Stimulated activated naive B cell treated with anti-CD40 and anti-IgM and Interleukin-4, amounts not matched to agents 10 μg/mL and 1 μg/mL and 100 μg/mL, for 72 hours (primary cell): Measurements from ENCODE around the gene ANGPT4.
A peak's percentile ranks its signal among the peaks of the same experiment; 100 is the strongest.
"Not testable (repeated sequence)": the region's sequence is repeated elsewhere in the genome, so short reads cannot be mapped to it uniquely, and the experiment has no call there.

ENCODE experiments used
- ATAC-seq, 2 donors: fragments of 150-1000 bp; cut with Tn5 transposase; replicated peaks; 2 replicates each; pipeline ENCODE4 v1.10.0; 2021; ENCODE audit warnings: moderate library complexity in 1 of 2
- DNase-seq: peaks from one replicate; pipeline ENCODE4 v3.0.0; 2021
- H3K27ac Mint-ChIP-seq: one replicate; pipeline ENCODE4 v1.8.0; 2022; ENCODE audit warnings: mild to moderate bottlenecking, mixed read lengths
- H3K27me3 Mint-ChIP-seq, 2 donors: one replicate each; pipeline ENCODE4 v1.8.0; 2022; ENCODE audit warnings: mixed read lengths in 2 of 2
- H3K36me3 Mint-ChIP-seq, 2 donors: one replicate each; pipeline ENCODE4 v1.8.0; 2022; ENCODE audit warnings: mixed read lengths in 2 of 2, mild to moderate bottlenecking in 1 of 2
- H3K4me1 Mint-ChIP-seq, 2 donors: one replicate each; pipeline ENCODE4 v1.8.0; 2022; ENCODE audit warnings: mixed read lengths in 2 of 2, mild to moderate bottlenecking in 1 of 2
- H3K4me3 Mint-ChIP-seq, 2 donors: one replicate each; pipeline ENCODE4 v1.8.0; 2022; ENCODE audit warnings: mild to moderate bottlenecking in 2 of 2, mixed read lengths in 2 of 2, moderate library complexity in 1 of 2
- H3K9me3 Mint-ChIP-seq, 2 donors: one replicate each; pipeline ENCODE4 v1.8.0; 2022; ENCODE audit warnings: mixed read lengths in 2 of 2, mild to moderate bottlenecking in 1 of 2

The ANGPT4 gene

GRCh38 chr20:906703-907270 is 9.3 kb downstream of the ANGPT4 start:
- no peaks in the 10 kb centered on the region for H3K36me3 Mint-ChIP-seq
- no peak overlapping the region for H3K27ac Mint-ChIP-seq
- no peak overlapping the region for H3K4me3 Mint-ChIP-seq
- peaks cover 13 to 17% of the 10 kb centered on the region in 2 donors for H3K4me1 Mint-ChIP-seq
- H3K9me3 Mint-ChIP-seq = no peaks in the 10 kb centered on the region
- ATAC-seq (no peak), DNase-seq (no peak)
- no peaks in the 10 kb centered on the region for H3K27me3 Mint-ChIP-seq

- H3K27ac Mint-ChIP-seq = no peak overlapping the region
- H3K36me3 Mint-ChIP-seq = no peaks in the 10 kb centered on the region
- H3K27me3 Mint-ChIP-seq = no peaks in the 10 kb centered on the region
- DNase-seq (no peak), ATAC-seq (peak in 1 of 2 donors; percentile 29)
- no peaks in the 10 kb centered on the region for H3K9me3 Mint-ChIP-seq
- no peak overlapping the region for H3K4me3 Mint-ChIP-seq
- peaks cover 13 to 17% of the 10 kb centered on the region in 2 donors for H3K4me1 Mint-ChIP-seq
Measured at GRCh38 chr20:906001-906520, 10.1 kb downstream of the ANGPT4 start.

GRCh38 chr20:905396-905961 is 10.7 kb downstream of the ANGPT4 start:
- Mint-ChIP-seq H3K9me3 (peaks cover 0 to 2% of the 10 kb centered on the region in 2 donors), H3K36me3 (no peaks in the 10 kb centered on the region), H3K4me3 (no peak overlapping the region), H3K27ac (no peak overlapping the region), H3K4me1 (peaks cover 13 to 17% of the 10 kb centered on the region in 2 donors), H3K27me3 (no peaks in the 10 kb centered on the region)
- DNase-seq (peak; percentile 8), ATAC-seq (peak; percentile 72 to 79)

GRCh38 chr20:904039-904545 is 12.0 kb downstream of the ANGPT4 start:
- Mint-ChIP-seq H3K4me1 (peaks cover 13 to 17% of the 10 kb centered on the region in 2 donors), H3K27ac (no peak overlapping the region), H3K4me3 (no peak overlapping the region), H3K27me3 (peaks cover 0 to 6% of the 10 kb centered on the region in 2 donors), H3K9me3 (peaks cover 0 to 2% of the 10 kb centered on the region in 2 donors), H3K36me3 (no peaks in the 10 kb centered on the region)
- ATAC-seq = no peak
- no peak for DNase-seq

- Mint-ChIP-seq H3K27me3 (peaks cover 35 to 41% of the 10 kb centered on the region in 2 donors), H3K4me1 (peaks cover 11 to 15% of the 10 kb centered on the region in 2 donors)
- not testable (repeated sequence) for H3K27ac Mint-ChIP-seq, DNase-seq, H3K36me3 Mint-ChIP-seq, H3K4me3 Mint-ChIP-seq, H3K9me3 Mint-ChIP-seq, ATAC-seq
Measured at GRCh38 chr20:897436-897835, 18.7 kb downstream of the ANGPT4 start.

- peaks cover 4 to 7% of the 10 kb centered on the region in 2 donors for H3K9me3 Mint-ChIP-seq
- no peak overlapping the region for H3K4me3 Mint-ChIP-seq
- peaks cover 17 to 23% of the 10 kb centered on the region in 2 donors for H3K4me1 Mint-ChIP-seq
- ATAC-seq (no peak), DNase-seq (no peak)
- no peak overlapping the region for H3K27ac Mint-ChIP-seq
- H3K27me3 Mint-ChIP-seq = peaks cover 40 to 43% of the 10 kb centered on the region in 2 donors
- peaks cover 0 to 8% of the 10 kb centered on the region in 2 donors for H3K36me3 Mint-ChIP-seq
Measured at GRCh38 chr20:896501-897025, 19.6 kb downstream of the ANGPT4 start.

GRCh38 chr20:892371-892770 is 23.8 kb downstream of the ANGPT4 start:
- peak overlapping the region in 1 of 2 donors; percentile 39 for H3K4me3 Mint-ChIP-seq
- peaks cover 42% of the 10 kb centered on the region in 2 donors for H3K27me3 Mint-ChIP-seq
- not testable (repeated sequence) for H3K36me3 Mint-ChIP-seq, H3K27ac Mint-ChIP-seq, DNase-seq, H3K9me3 Mint-ChIP-seq
- peak; percentile 40 to 58 for ATAC-seq
- H3K4me1 Mint-ChIP-seq = peaks cover 30 to 34% of the 10 kb centered on the region in 2 donors

- peaks cover 30 to 34% of the 10 kb centered on the region in 2 donors for H3K4me1 Mint-ChIP-seq
- DNase-seq = peak; percentile 65
- H3K4me3 Mint-ChIP-seq = peak overlapping the region; percentile 30 to 72
- H3K27me3 Mint-ChIP-seq = peaks cover 35 to 36% of the 10 kb centered on the region in 2 donors
- ATAC-seq = peak; percentile 88 to 91
- peaks cover 0 to 3% of the 10 kb centered on the region in 2 donors for H3K9me3 Mint-ChIP-seq
- H3K36me3 Mint-ChIP-seq = peaks cover 0 to 4% of the 10 kb centered on the region in 2 donors
- peak overlapping the region; percentile 79 for H3K27ac Mint-ChIP-seq
Measured at GRCh38 chr20:891706-892080, 24.4 kb downstream of the ANGPT4 start.

GRCh38 chr20:891058-891705 is 25.0 kb downstream of the ANGPT4 start:
- ATAC-seq = peak; percentile 10 to 27
- Mint-ChIP-seq H3K9me3 (peaks cover 0 to 3% of the 10 kb centered on the region in 2 donors), H3K27me3 (peaks cover 33 to 35% of the 10 kb centered on the region in 2 donors), H3K27ac (peak overlapping the region; percentile 79), H3K36me3 (peaks cover 0 to 4% of the 10 kb centered on the region in 2 donors), H3K4me1 (peaks cover 30 to 34% of the 10 kb centered on the region in 2 donors), H3K4me3 (peak overlapping the region; percentile 30 to 72)
- DNase-seq = no peak

- peak overlapping the region; percentile 7 for H3K27ac Mint-ChIP-seq
- ATAC-seq = no peak
- peaks cover 0 to 4% of the 10 kb centered on the region in 2 donors for H3K36me3 Mint-ChIP-seq
- no peak overlapping the region for H3K4me3 Mint-ChIP-seq
- no peak for DNase-seq
- H3K4me1 Mint-ChIP-seq = peaks cover 30 to 37% of the 10 kb centered on the region in 2 donors
- peaks cover 31 to 38% of the 10 kb centered on the region in 2 donors for H3K27me3 Mint-ChIP-seq
- H3K9me3 Mint-ChIP-seq = peaks cover 0 to 3% of the 10 kb centered on the region in 2 donors
Measured at GRCh38 chr20:890666-891057, 25.5 kb downstream of the ANGPT4 start.

GRCh38 chr20:889932-890463 is 26.1 kb downstream of the ANGPT4 start:
- H3K4me1 Mint-ChIP-seq = peaks cover 37 to 43% of the 10 kb centered on the region in 2 donors
- peaks cover 38 to 44% of the 10 kb centered on the region in 2 donors for H3K27me3 Mint-ChIP-seq
- peaks cover 0 to 4% of the 10 kb centered on the region in 2 donors for H3K36me3 Mint-ChIP-seq
- H3K27ac Mint-ChIP-seq = no peak overlapping the region
- H3K4me3 Mint-ChIP-seq = no peak overlapping the region
- ATAC-seq (no peak), DNase-seq (no peak)
- peaks cover 0 to 3% of the 10 kb centered on the region in 2 donors for H3K9me3 Mint-ChIP-seq

- ATAC-seq = no peak
- H3K36me3 Mint-ChIP-seq = peaks cover 0 to 4% of the 10 kb centered on the region in 2 donors
Measured at GRCh38 chr20:889106-889505, 27.0 kb downstream of the ANGPT4 start.

GRCh38 chr20:888057-888456 is 28.1 kb downstream of the ANGPT4 start:
- ATAC-seq = no peak
- Mint-ChIP-seq H3K36me3 (peaks cover 0 to 4% of the 10 kb centered on the region in 2 donors), H3K9me3 (peaks cover 0 to 3% of the 10 kb centered on the region in 2 donors), H3K27me3 (peaks cover 46 to 56% of the 10 kb centered on the region in 2 donors), H3K4me1 (peaks cover 32 to 39% of the 10 kb centered on the region in 2 donors), H3K4me3 (no peak overlapping the region), H3K27ac (no peak overlapping the region)
- DNase-seq = no peak

More at GRCh38 chr20:889106-889505, 27.0 kb downstream of the ANGPT4 start:
- no peak for DNase-seq
- H3K4me1 Mint-ChIP-seq = peaks cover 39 to 48% of the 10 kb centered on the region in 2 donors
- peaks cover 0 to 3% of the 10 kb centered on the region in 2 donors for H3K9me3 Mint-ChIP-seq
- no peak overlapping the region for H3K4me3 Mint-ChIP-seq
- no peak overlapping the region for H3K27ac Mint-ChIP-seq
- H3K27me3 Mint-ChIP-seq = peaks cover 47 to 53% of the 10 kb centered on the region in 2 donors

- H3K27me3 Mint-ChIP-seq = peaks cover 43 to 55% of the 10 kb centered on the region in 2 donors
- H3K4me1 Mint-ChIP-seq = peaks cover 27 to 31% of the 10 kb centered on the region in 2 donors
- H3K9me3 Mint-ChIP-seq = no peaks in the 10 kb centered on the region
- DNase-seq (no peak), ATAC-seq (no peak)
- H3K27ac Mint-ChIP-seq = no peak overlapping the region
- H3K4me3 Mint-ChIP-seq = no peak overlapping the region
- no peaks in the 10 kb centered on the region for H3K36me3 Mint-ChIP-seq
Measured at GRCh38 chr20:887137-887536, 29.0 kb downstream of the ANGPT4 start.
